Activated T-cell treated with anti-CD3 and anti-CD28 coated beads, Interleukin-2, amount 50 U/mL, for 72 hours (primary cell): ENCODE data around the gene TGFA. TPM values are rescaled to one million over a fixed set of nuclear protein-coding genes. Genes with fewer than 3 reads are reported as not detected.
A peak's percentile ranks its signal among the peaks of the same experiment; 100 is the strongest.

Source experiments
- ATAC-seq, 2 donors: fragments of 150-1000 bp; cut with Tn5 transposase; replicated peaks in 1 of 2; 2 replicates each; pipeline ENCODE4 v1.10.0; 2021; ENCODE audit warnings: moderate library complexity in 2 of 2, mild to moderate bottlenecking in 1 of 2
- DNase-seq, 2 donors: peaks; one replicate each; pipeline ENCODE4 v3.0.0; 2021 to 2022; ENCODE audit warnings: mixed read lengths in 1 of 2
- H3K27ac Mint-ChIP-seq: one replicate; pipeline ENCODE4 v1.8.0; 2022; ENCODE audit warnings: mild to moderate bottlenecking, moderate library complexity, mixed read lengths
- H3K27me3 Mint-ChIP-seq: one replicate; pipeline ENCODE4 v1.8.0; 2022; ENCODE audit warnings: low read depth, mixed read lengths
- H3K36me3 Mint-ChIP-seq, 2 donors: one replicate each; pipeline ENCODE4 v1.8.0; 2022; ENCODE audit warnings: mixed read lengths in 2 of 2, mild to moderate bottlenecking in 1 of 2; ENCODE audit not compliant: insufficient read depth in 2 of 2
- H3K4me1 Mint-ChIP-seq: one replicate; pipeline ENCODE4 v1.8.0; 2022; ENCODE audit warnings: low read depth, mixed read lengths
- H3K4me3 Mint-ChIP-seq, 2 donors: one replicate each; pipeline ENCODE4 v1.8.0; 2022; ENCODE audit warnings: mild to moderate bottlenecking in 2 of 2, mixed read lengths in 2 of 2, moderate library complexity in 2 of 2
- H3K9me3 Mint-ChIP-seq, 2 donors: one replicate each; pipeline ENCODE4 v1.8.0; 2022; ENCODE audit warnings: mixed read lengths in 2 of 2
- total RNA-seq, 2 donors: library from RNA; stranded (reverse); gene quantifications; one replicate each; pipeline ENCODE4 v1.2.3, GENCODE V29; 2022

TGFA gene
- total RNA-seq, 2 donors from 2014 or later, result 2.5 TPM

GRCh38 chr2:70565039-70565731 is 11.6 kb upstream of the TGFA start:
- Mint-ChIP-seq H3K36me3 (no peaks in the 10 kb centered on the region), H3K27ac (no peak overlapping the region), H3K4me3 (no peak overlapping the region), H3K9me3 (no peaks in the 10 kb centered on the region), H3K4me1 (no peaks in the 10 kb centered on the region), H3K27me3 (no peaks in the 10 kb centered on the region)
- DNase-seq (no peak), ATAC-seq (no peak)

- H3K4me3 Mint-ChIP-seq, result no peak overlapping the region
- DNase-seq, result no peak
Observed at GRCh38 chr2:70561893-70562292, 8.3 kb upstream of the TGFA start.

GRCh38 chr2:70560442-70560841 is 6.8 kb upstream of the TGFA start:
- ATAC-seq, result no peak
- Mint-ChIP-seq H3K36me3 (no peaks in the 10 kb centered on the region), H3K27ac (no peak overlapping the region), H3K27me3 (no peaks in the 10 kb centered on the region), H3K9me3 (no peaks in the 10 kb centered on the region), H3K4me3 (no peak overlapping the region), H3K4me1 (no peaks in the 10 kb centered on the region)
- no peak for DNase-seq

More at GRCh38 chr2:70561893-70562292, 8.3 kb upstream of the TGFA start:
- no peak overlapping the region for H3K27ac Mint-ChIP-seq
- H3K4me1 Mint-ChIP-seq, result no peaks in the 10 kb centered on the region
- no peaks in the 10 kb centered on the region for H3K36me3 Mint-ChIP-seq
- no peak for ATAC-seq
- no peaks in the 10 kb centered on the region for H3K27me3 Mint-ChIP-seq
- H3K9me3 Mint-ChIP-seq, result no peaks in the 10 kb centered on the region

GRCh38 chr2:70560040-70560439 is 6.4 kb upstream of the TGFA start:
- no peak for DNase-seq
- Mint-ChIP-seq H3K27me3 (no peaks in the 10 kb centered on the region), H3K27ac (no peak overlapping the region), H3K4me1 (peaks cover 3% of the 10 kb centered on the region), H3K36me3 (no peaks in the 10 kb centered on the region), H3K4me3 (no peak overlapping the region), H3K9me3 (no peaks in the 10 kb centered on the region)
- ATAC-seq, result no peak

GRCh38 chr2:70558195-70558808 is 4.7 kb upstream of the TGFA start:
- peaks cover 5% of the 10 kb centered on the region for H3K27me3 Mint-ChIP-seq
- no peaks in the 10 kb centered on the region for H3K36me3 Mint-ChIP-seq
- no peak overlapping the region for H3K4me3 Mint-ChIP-seq
- H3K4me1 Mint-ChIP-seq, result peaks cover 14% of the 10 kb centered on the region
- ATAC-seq (no peak), DNase-seq (no peak)
- no peak overlapping the region for H3K27ac Mint-ChIP-seq
- no peaks in the 10 kb centered on the region for H3K9me3 Mint-ChIP-seq

- H3K4me1 Mint-ChIP-seq, result peaks cover 24% of the 10 kb centered on the region
- DNase-seq, result no peak
- no peak for ATAC-seq
- H3K9me3 Mint-ChIP-seq, result no peaks in the 10 kb centered on the region
- H3K36me3 Mint-ChIP-seq, result no peaks in the 10 kb centered on the region
- H3K27me3 Mint-ChIP-seq, result peaks cover 15% of the 10 kb centered on the region
- no peak overlapping the region for H3K4me3 Mint-ChIP-seq
- no peak overlapping the region for H3K27ac Mint-ChIP-seq
Observed at GRCh38 chr2:70557171-70557838, 3.7 kb upstream of the TGFA start.

- DNase-seq (no peak), ATAC-seq (no peak)
- Mint-ChIP-seq H3K9me3 (no peaks in the 10 kb centered on the region), H3K27ac (no peak overlapping the region), H3K36me3 (no peaks in the 10 kb centered on the region), H3K27me3 (peaks cover 22% of the 10 kb centered on the region), H3K4me1 (peaks cover 28% of the 10 kb centered on the region), H3K4me3 (no peak overlapping the region)
Observed at GRCh38 chr2:70556608-70557007, 3.0 kb upstream of the TGFA start.

- no peak for DNase-seq
- Mint-ChIP-seq H3K4me3 (peak overlapping the region; percentile 80 to 95), H3K27ac (no peak overlapping the region), H3K9me3 (no peaks in the 10 kb centered on the region), H3K4me1 (peaks cover 28% of the 10 kb centered on the region), H3K27me3 (peaks cover 31% of the 10 kb centered on the region), H3K36me3 (no peaks in the 10 kb centered on the region)
- ATAC-seq, result peak in 1 of 2 donors; percentile 3
Observed at GRCh38 chr2:70554338-70554892, 789 bp upstream of the TGFA start.

- peaks cover 28% of the 10 kb centered on the region for H3K4me1 Mint-ChIP-seq
- H3K36me3 Mint-ChIP-seq, result no peaks in the 10 kb centered on the region
- ATAC-seq, result peak; percentile 24 to 28
- H3K27ac Mint-ChIP-seq, result no peak overlapping the region
- peaks cover 31% of the 10 kb centered on the region for H3K27me3 Mint-ChIP-seq
- no peak for DNase-seq
- peak overlapping the region; percentile 95 to 96 for H3K4me3 Mint-ChIP-seq
- no peaks in the 10 kb centered on the region for H3K9me3 Mint-ChIP-seq
Observed at GRCh38 chr2:70553334-70553583, 367 bp downstream of the TGFA start.

GRCh38 chr2:70552501-70553333 is 909 bp downstream of the TGFA start:
- Mint-ChIP-seq H3K36me3 (no peaks in the 10 kb centered on the region), H3K4me1 (peaks cover 28% of the 10 kb centered on the region), H3K9me3 (no peaks in the 10 kb centered on the region), H3K27ac (peak overlapping the region; percentile 73), H3K27me3 (peaks cover 31% of the 10 kb centered on the region), H3K4me3 (peak overlapping the region; percentile 95 to 96)
- DNase-seq (peak in 1 of 2 donors; percentile 12), ATAC-seq (no peak)

- H3K27ac Mint-ChIP-seq, result no peak overlapping the region
- H3K9me3 Mint-ChIP-seq, result no peaks in the 10 kb centered on the region
- DNase-seq (no peak), ATAC-seq (no peak)
- no peak overlapping the region for H3K4me3 Mint-ChIP-seq
- peaks cover 31% of the 10 kb centered on the region for H3K27me3 Mint-ChIP-seq
- H3K36me3 Mint-ChIP-seq, result no peaks in the 10 kb centered on the region
- peaks cover 28% of the 10 kb centered on the region for H3K4me1 Mint-ChIP-seq
Observed at GRCh38 chr2:70551167-70551566, 2.5 kb downstream of the TGFA start.

- H3K4me1 Mint-ChIP-seq, result peaks cover 25% of the 10 kb centered on the region
- no peaks in the 10 kb centered on the region for H3K36me3 Mint-ChIP-seq
- no peak overlapping the region for H3K27ac Mint-ChIP-seq
- no peaks in the 10 kb centered on the region for H3K9me3 Mint-ChIP-seq
- H3K4me3 Mint-ChIP-seq, result no peak overlapping the region
- DNase-seq (no peak), ATAC-seq (no peak)
- H3K27me3 Mint-ChIP-seq, result peaks cover 31% of the 10 kb centered on the region
Observed at GRCh38 chr2:70549962-70550361, 3.7 kb downstream of the TGFA start.
